GM18520 (cell line): ENCODE measurements around the gene IL4R.
"Not testable (repeated sequence)": the region's sequence is repeated elsewhere in the genome, so short reads cannot be mapped to it uniquely, and the experiment has no call there.

Source experiments
- ATAC-seq: cut with Tn5 transposase; IDR thresholded peaks from one replicate; pipeline ENCODE4 v1.9.1; 2021; ENCODE audit not compliant: unreplicated experiment

The IL4R gene

GRCh38 chr16:27401768-27402568 is 88.2 kb downstream of the IL4R start, which contains the start of gene IL21R:
TSS of gene IL21R (plus strand) at chr16:27402174. CDS start at chr16:27430072, 27,898 bp downstream.
- ATAC-seq: peak; percentile 48

DNA sequence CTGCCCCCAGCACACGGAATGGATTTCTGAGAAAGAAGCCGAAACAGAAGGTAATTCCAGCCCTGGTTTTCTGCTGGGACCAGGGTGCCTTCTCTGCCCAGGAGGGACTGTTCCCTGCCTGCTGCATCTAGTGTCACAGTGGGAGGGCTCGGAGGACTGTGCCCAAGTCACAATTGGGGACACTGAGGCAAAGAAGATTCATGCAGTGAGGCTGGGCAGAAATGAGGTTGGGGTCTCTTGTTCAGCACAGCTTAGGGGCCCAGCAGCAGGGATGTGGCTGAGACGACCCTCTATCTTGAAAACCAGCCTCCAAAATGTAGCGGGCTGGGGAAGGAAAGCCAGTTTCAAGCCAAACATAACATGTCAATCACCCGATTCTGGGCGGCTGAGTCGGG is 88.8 kb downstream of the IL4R start:
- ATAC-seq: no peak

DNA sequence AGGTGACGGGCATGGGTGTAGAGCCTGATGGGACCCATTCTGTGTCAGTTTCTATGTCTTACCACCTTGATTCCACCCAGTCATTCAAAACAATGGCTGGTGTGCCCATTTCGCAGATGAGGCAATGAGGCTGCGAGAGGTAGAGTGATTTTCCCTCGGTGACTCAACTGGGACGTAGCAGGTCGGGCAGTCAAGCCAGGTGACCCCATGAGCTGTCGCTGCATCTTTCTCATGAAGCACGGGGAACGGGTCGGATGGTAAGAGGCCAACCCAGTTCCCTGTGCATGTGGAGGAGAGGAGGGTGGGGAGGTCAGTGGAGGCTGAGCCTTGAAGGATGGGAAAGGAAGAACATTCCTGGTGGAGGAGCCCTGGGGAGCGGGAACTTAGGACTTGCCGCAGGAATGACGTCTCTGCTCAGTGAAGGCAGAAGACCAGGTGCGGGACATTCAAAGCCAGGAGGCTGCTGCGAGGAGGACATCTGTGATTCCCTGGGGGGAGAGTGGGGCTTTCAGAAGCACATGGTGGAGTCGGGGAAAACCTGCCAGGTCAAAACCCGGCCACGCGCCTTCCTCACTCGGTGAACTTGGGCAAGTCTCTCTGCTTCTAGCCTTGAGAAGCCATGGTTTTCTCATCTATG is 89.3 kb downstream of the IL4R start:
- no peak for ATAC-seq

DNA sequence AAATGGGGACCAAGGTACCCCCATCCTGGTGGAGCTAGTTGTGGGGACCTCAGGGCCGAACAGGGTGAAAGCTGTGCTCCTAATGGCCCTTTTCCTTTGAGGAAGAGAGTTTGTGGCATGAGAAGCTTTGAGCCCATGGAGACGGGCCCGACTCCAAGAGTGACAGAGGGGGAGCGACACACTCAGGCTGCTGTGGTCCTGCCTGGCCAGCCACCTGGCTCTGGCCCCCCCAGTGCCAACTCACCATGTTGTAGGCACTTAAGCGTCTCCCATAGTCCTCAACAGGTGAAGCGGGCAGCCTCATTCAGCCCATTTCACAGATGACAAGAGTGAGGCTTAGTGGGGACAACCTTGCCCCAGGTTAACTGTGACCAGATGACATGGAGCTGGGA is 89.8 kb downstream of the IL4R start:
- ATAC-seq: no peak

- ATAC-seq: no peak
These were observed 90.5 kb downstream of the IL4R start for GRCh38 chr16:27404163-27404823.

- no peak for ATAC-seq
These were observed 92.0 kb downstream of the IL4R start for GRCh38 chr16:27405546-27406451.

GRCh38 chr16:27406511-27407128 is 92.8 kb downstream of the IL4R start:
- ATAC-seq: no peak

GRCh38 chr16:27407133-27407532 is 93.4 kb downstream of the IL4R start:
- no peak for ATAC-seq

DNA sequence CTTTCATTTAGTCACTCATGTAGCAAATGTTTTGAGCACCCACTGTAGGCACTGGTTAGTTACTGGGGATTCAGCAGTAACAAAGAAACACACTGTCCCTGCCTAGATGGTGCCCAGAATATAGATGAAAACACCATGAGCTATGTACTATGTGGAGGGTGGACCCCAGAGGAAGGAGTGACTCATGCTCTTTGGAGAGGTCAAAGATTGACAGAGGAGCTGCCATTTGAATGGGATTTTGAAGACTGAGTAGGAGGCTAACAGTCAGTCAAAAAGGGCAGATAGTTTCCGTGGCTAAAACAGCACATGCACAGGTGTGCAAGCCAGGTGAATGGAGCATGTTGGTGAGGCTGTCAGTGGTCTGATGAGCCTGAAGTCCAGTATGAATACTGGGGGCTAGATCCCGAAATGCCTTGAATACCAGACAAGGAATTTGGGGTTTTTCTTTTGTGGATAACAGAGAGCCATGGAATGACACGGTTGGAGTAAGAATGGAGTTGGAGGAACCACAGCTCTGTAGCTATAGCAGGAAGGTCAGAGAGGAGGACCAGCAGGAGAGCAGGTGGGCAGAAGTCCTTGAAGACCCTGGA is 94.3 kb downstream of the IL4R start:
- ATAC-seq: peak; percentile 27

DNA sequence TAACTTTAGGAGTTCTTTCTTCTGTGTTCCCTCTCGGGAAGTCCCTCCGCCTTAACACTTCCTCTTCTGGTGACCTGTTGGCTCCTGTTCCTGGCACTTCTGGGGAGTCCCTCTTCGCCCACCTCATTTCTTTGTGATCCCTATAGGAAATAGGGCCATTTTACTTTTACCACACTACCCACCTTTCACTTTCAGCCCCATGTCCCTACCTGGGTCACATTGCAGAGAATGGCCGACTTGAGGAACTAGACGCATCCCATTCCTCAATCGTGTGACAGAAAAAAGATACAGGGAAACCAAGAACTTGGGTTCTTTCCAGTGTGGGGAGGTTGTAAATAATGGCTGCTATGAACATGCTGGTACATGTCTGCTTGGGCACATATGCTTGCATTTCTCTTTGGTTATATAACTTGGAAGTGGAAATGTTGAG is 94.8 kb downstream of the IL4R start:
- ATAC-seq: no peak

DNA sequence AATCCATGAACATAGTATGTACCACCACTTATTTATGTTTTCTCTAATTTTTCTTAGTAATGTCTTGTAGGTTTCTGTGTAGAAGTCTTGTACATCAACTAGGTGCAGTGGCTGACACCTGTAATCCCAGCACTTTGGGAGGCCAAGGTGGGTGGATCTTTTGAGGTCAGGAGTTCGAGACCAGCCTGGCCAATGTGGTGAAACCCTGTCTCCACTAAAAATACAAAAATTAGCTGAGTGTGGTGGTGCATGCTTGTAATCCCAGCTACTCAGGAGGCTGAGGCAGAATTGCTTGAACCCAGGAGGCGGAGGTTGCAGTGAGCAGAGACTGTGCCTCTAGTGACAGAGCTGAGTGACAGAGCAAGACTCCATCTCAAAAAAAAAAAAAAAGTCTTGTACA is 96.2 kb downstream of the IL4R start:
- not testable (repeated sequence) for ATAC-seq

DNA sequence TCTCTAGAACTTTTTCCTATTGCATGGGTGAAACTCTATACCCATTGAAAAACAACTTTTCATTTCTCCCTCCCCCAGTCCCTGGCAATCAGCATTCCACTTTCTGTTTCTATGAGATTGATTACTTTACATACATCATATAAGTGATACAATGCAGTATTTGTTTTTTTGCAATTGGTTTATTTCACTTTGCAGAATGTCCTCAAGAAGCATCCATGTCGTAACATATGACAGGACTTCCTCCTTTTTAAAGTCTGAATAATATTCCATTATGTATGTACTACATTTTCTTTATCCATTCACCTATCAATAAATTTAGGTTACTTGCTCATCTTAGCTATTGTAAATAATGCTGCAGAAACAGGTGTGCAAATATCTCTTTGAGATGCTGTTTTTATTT is 97.0 kb downstream of the IL4R start:
- no peak for ATAC-seq

DNA sequence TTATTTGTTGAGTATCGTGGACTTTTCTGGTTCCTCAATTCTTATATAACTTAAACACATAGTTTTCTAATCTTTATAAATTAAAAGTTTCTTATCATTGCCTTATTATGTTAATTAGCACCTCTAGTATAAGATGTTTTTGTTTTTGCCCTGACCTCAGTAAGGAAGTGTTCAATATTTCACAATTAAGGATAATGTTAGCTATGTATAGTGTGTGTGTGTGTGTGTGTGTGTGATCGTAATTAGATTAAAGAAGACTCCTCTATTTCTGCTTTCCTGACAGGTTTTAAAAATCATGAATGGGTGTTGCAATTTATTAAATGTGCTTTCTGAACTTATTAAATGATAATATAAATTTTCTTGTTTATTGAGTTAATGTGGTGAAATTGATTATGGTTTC is 100.2 kb downstream of the IL4R start:
- no peak for ATAC-seq
